ENCODE data around the gene PLAGL2.
"Not testable (repeated sequence)": the region's sequence is repeated elsewhere in the genome, so short reads cannot be mapped to it uniquely, and the experiment has no call there.

The PLAGL2 gene

GRCh38 chr20:32188376-32189122, 19.0 kb downstream of the PLAGL2 start:
- TF ChIP-seq YY1 (IDR thresholded peaks at IDR 0.05; ENCODE audit: insufficient read depth, insufficient read length) = no peak
- TF ChIP-seq ZNF274 (IDR thresholded peaks at IDR 0.05; ENCODE audit: low read depth, low read length) = no peak
- no peak for TF ChIP-seq SUZ12 (IDR thresholded peaks at IDR 0.05; ENCODE audit: extremely low read depth, insufficient read depth, insufficient read length)
- H3K4me3 ChIP-seq (ENCODE audit: insufficient read length, low read depth) = no peak overlapping the region
- peaks cover 15% of the 10 kb centered on the region for H3K4me1 ChIP-seq (ENCODE audit: insufficient read depth, insufficient read length)
- H3K9me3 ChIP-seq (ENCODE audit: insufficient read depth, low read length) = no peaks in the 10 kb centered on the region
- peaks cover 25% of the 10 kb centered on the region for H3K36me3 ChIP-seq (ENCODE audit: insufficient read depth, insufficient read length, low read length)
- DNase-seq (ENCODE audit: low read depth, low spot score) = no peak
- no peak overlapping the region for H3K9ac ChIP-seq (ENCODE audit: insufficient read length, low read depth)
- H3K27me3 ChIP-seq (ENCODE audit: insufficient read depth, insufficient read length) = no peaks in the 10 kb centered on the region

DNA sequence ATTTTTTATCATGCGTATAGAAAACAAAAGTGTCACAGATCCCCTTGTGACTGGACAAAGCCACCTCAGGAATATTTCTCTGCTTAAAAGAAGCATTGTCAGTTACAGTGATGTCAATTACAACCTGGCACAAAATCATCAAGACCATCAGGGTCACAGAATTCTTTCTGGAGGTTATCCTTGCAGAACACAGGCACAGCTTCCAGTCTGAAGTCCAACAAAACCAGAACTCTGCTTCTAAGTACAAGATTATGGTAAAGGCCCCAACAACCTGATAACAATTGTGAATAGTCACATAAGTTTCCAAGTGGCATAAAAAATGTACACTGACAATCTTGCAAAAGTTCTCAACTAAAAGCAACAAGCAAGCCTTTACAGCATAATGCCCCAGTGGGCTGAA, 21.0 kb downstream of the PLAGL2 start:
- no peaks in the 10 kb centered on the region for H3K9me3 ChIP-seq (ENCODE audit: insufficient read depth, low read length)
- H3K9ac ChIP-seq (ENCODE audit: insufficient read length, low read depth) = no peak overlapping the region
- H3K36me3 ChIP-seq (ENCODE audit: insufficient read depth, insufficient read length, low read length) = peaks cover 12% of the 10 kb centered on the region
- peaks cover 15% of the 10 kb centered on the region for H3K4me1 ChIP-seq (ENCODE audit: insufficient read depth, insufficient read length)
- H3K27me3 ChIP-seq (ENCODE audit: insufficient read depth, insufficient read length) = no peaks in the 10 kb centered on the region
- H3K4me3 ChIP-seq (ENCODE audit: insufficient read length, low read depth) = no peak overlapping the region
- DNase-seq (ENCODE audit: low read depth, low spot score) = no peak
- TF ChIP-seq YY1 (IDR thresholded peaks at IDR 0.05; ENCODE audit: insufficient read depth, insufficient read length) = no peak
- no peak for TF ChIP-seq ZNF274 (IDR thresholded peaks at IDR 0.05; ENCODE audit: low read depth, low read length)
- no peak for TF ChIP-seq SUZ12 (IDR thresholded peaks at IDR 0.05; ENCODE audit: extremely low read depth, insufficient read depth, insufficient read length)

DNA sequence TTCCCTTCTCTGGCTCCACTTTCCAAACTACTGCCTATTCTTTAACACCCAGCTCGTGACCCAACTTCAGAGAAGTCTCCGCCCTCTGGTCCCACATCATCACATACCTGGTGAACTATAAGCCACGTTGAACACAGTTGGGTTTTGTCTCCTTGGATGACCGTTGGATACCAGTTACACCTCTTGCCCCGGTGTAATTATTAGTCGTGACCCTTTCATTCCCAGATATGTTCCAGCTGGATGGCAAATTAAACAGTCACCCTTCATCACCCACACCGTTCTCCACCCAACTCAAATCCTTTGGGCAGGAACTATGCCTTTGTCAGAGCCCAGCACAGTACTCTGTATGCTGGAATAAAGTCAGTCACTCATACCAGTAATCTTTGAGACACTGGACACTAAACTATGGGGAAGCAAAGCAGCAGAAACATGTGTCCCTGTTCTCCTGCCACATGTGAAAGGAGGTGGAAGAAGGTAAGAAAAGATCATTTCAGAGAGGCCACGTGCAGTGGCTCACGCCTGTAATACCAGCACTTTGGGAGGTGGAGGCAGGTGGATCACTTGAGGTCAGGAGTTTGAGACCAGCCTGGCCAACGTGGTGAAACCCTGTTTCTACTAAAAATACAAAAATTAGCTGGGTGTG, 22.5 kb downstream of the PLAGL2 start:
- Histone ChIP-seq H3K27me3 (ENCODE audit: insufficient read depth, insufficient read length) (no peaks in the 10 kb centered on the region), H3K36me3 (ENCODE audit: insufficient read depth, insufficient read length, low read length) (peaks cover 9% of the 10 kb centered on the region), H3K9ac (ENCODE audit: insufficient read length, low read depth) (no peak overlapping the region), H3K4me3 (ENCODE audit: insufficient read length, low read depth) (no peak overlapping the region), H3K4me1 (ENCODE audit: insufficient read depth, insufficient read length) (peaks cover 13% of the 10 kb centered on the region), H3K9me3 (ENCODE audit: insufficient read depth, low read length) (no peaks in the 10 kb centered on the region)
- DNase-seq (ENCODE audit: low read depth, low spot score) = no peak
- TF ChIP-seq YY1 (IDR thresholded peaks at IDR 0.05; ENCODE audit: insufficient read depth, insufficient read length) (no peak), ZNF274 (IDR thresholded peaks at IDR 0.05; ENCODE audit: low read depth, low read length) (no peak), SUZ12 (IDR thresholded peaks at IDR 0.05; ENCODE audit: extremely low read depth, insufficient read depth, insufficient read length) (no peak)

DNA sequence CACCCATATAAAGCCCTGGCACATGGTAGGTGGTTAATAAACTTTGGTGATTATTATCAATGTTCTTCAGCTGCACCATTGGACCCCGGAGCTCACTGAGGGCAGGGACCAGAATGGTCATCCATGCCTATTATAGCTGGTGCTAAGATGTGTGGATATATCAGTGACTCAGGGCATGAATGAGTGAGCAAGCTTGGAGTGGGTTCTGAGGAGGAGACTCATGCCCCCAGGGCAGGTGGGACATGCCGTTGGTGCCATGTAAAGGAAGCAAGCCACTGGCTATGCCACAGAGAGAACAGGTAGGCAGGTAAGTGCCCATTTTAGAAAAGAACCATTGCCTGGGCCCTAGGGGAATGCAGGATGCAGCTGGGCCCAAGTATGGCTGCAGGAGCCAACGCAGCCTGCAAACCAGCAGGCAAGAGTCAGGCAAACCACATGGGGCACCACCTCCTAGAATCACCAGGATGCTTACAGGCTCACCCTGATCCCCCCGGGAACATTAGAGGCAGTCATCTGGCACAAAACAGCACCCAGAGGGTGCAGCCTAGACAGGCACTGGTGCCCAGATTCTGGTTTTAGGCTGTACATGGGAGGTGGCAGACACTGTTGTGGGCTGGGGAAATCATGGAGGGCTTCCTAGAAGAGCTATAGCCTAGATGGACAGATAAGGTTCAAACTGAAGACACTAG, 23.5 kb downstream of the PLAGL2 start:
- no peak for TF ChIP-seq YY1 (IDR thresholded peaks at IDR 0.05; ENCODE audit: insufficient read depth, insufficient read length)
- TF ChIP-seq ZNF274 (IDR thresholded peaks at IDR 0.05; ENCODE audit: low read depth, low read length) = no peak
- TF ChIP-seq SUZ12 (IDR thresholded peaks at IDR 0.05; ENCODE audit: extremely low read depth, insufficient read depth, insufficient read length) = no peak
- DNase-seq (ENCODE audit: low read depth, low spot score) = no peak

DNA sequence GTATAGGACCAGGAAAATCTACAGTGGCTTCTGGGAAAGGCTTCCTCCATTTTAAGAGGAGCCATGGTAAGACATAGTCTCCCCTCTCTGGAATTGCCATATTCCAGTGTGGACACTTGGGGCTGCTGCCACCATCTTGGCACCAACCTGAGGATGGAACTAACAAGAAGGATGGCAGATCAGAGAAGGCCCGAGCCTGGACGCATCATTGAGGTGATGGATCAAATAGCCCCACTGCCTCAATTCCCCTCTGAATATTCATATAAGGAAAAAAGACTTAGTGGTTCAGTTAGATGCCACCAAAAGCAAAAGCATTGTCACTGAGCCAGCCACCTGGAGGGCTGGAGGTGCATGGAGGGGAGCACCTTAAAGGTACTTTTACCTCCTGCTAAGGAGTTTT, 25.9 kb downstream of the PLAGL2 start:
- Histone ChIP-seq H3K9me3 (ENCODE audit: insufficient read depth, low read length) (no peaks in the 10 kb centered on the region; the same call in 1 of the 2 replicates), H3K27me3 (ENCODE audit: insufficient read depth, insufficient read length) (no peaks in the 10 kb centered on the region), H3K4me3 (ENCODE audit: insufficient read length, low read depth) (no peak overlapping the region), H3K9ac (ENCODE audit: insufficient read length, low read depth) (no peak overlapping the region), H3K36me3 (ENCODE audit: insufficient read depth, insufficient read length, low read length) (no peaks in the 10 kb centered on the region), H3K4me1 (ENCODE audit: insufficient read depth, insufficient read length) (no peaks in the 10 kb centered on the region)
- DNase-seq (ENCODE audit: low read depth, low spot score) = no peak
- no peak for TF ChIP-seq ZNF274 (IDR thresholded peaks at IDR 0.05; ENCODE audit: low read depth, low read length)
- no peak for TF ChIP-seq YY1 (IDR thresholded peaks at IDR 0.05; ENCODE audit: insufficient read depth, insufficient read length)
- no peak for TF ChIP-seq SUZ12 (IDR thresholded peaks at IDR 0.05; ENCODE audit: extremely low read depth, insufficient read depth, insufficient read length)

More for the DNA sequence above, 23.5 kb downstream of the PLAGL2 start:
- no peaks in the 10 kb centered on the region for H3K9me3 ChIP-seq (ENCODE audit: insufficient read depth, low read length)
- H3K4me3 ChIP-seq (ENCODE audit: insufficient read length, low read depth) = no peak overlapping the region
- no peaks in the 10 kb centered on the region for H3K27me3 ChIP-seq (ENCODE audit: insufficient read depth, insufficient read length)
- peaks cover 7% of the 10 kb centered on the region for H3K4me1 ChIP-seq (ENCODE audit: insufficient read depth, insufficient read length)
- no peak overlapping the region for H3K9ac ChIP-seq (ENCODE audit: insufficient read length, low read depth)
- peaks cover 9% of the 10 kb centered on the region for H3K36me3 ChIP-seq (ENCODE audit: insufficient read depth, insufficient read length, low read length)

GRCh38 chr20:32179934-32180333, 27.6 kb downstream of the PLAGL2 start:
- Histone ChIP-seq H3K9ac (ENCODE audit: insufficient read length, low read depth) (no peak overlapping the region), H3K36me3 (ENCODE audit: insufficient read depth, insufficient read length, low read length) (no peaks in the 10 kb centered on the region), H3K9me3 (ENCODE audit: insufficient read depth, low read length) (no peaks in the 10 kb centered on the region; the same call in 1 of the 2 replicates), H3K27me3 (ENCODE audit: insufficient read depth, insufficient read length) (no peaks in the 10 kb centered on the region), H3K4me3 (ENCODE audit: insufficient read length, low read depth) (no peak overlapping the region), H3K4me1 (ENCODE audit: insufficient read depth, insufficient read length) (no peaks in the 10 kb centered on the region)
- no peak for TF ChIP-seq YY1 (IDR thresholded peaks at IDR 0.05; ENCODE audit: insufficient read depth, insufficient read length)
- TF ChIP-seq SUZ12 (IDR thresholded peaks at IDR 0.05; ENCODE audit: extremely low read depth, insufficient read depth, insufficient read length) = no peak
- TF ChIP-seq ZNF274 (IDR thresholded peaks at IDR 0.05; ENCODE audit: low read depth, low read length) = no peak
- DNase-seq (ENCODE audit: low read depth, low spot score) = no peak

DNA sequence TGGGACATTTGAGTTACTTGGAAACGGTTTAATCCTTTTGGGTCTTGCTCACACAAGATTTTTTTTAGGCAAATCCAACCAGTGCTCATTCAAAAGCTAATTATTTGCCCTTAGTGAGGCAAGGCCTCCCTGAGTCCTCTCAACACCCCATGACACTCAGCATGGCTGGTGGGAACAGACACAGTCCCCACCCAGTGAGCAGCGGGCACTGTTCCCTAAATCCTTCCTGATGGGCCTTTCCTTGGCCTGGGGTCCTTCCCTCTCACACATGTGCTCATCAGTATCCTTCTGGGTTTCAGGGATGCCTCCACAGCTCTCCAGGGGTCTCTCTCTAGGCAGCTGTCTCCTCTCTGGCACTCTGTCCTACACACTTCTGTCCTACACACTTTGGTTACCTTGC, 28.0 kb downstream of the PLAGL2 start:
- Histone ChIP-seq H3K27me3 (ENCODE audit: insufficient read depth, insufficient read length) (no peaks in the 10 kb centered on the region), H3K4me1 (ENCODE audit: insufficient read depth, insufficient read length) (no peaks in the 10 kb centered on the region), H3K9ac (ENCODE audit: insufficient read length, low read depth) (no peak overlapping the region), H3K36me3 (ENCODE audit: insufficient read depth, insufficient read length, low read length) (no peaks in the 10 kb centered on the region), H3K4me3 (ENCODE audit: insufficient read length, low read depth) (no peak overlapping the region), H3K9me3 (ENCODE audit: insufficient read depth, low read length) (no peaks in the 10 kb centered on the region; the same call in 1 of the 2 replicates)
- TF ChIP-seq YY1 (IDR thresholded peaks at IDR 0.05; ENCODE audit: insufficient read depth, insufficient read length) (no peak), SUZ12 (IDR thresholded peaks at IDR 0.05; ENCODE audit: extremely low read depth, insufficient read depth, insufficient read length) (no peak), ZNF274 (IDR thresholded peaks at IDR 0.05; ENCODE audit: low read depth, low read length) (no peak)
- DNase-seq (ENCODE audit: low read depth, low spot score) = no peak

GRCh38 chr20:32177696-32178095, 29.8 kb downstream of the PLAGL2 start:
- not testable (repeated sequence) for H3K36me3 ChIP-seq (ENCODE audit: insufficient read depth, insufficient read length, low read length); H3K4me1 ChIP-seq (ENCODE audit: insufficient read depth, insufficient read length); H3K9me3 ChIP-seq (ENCODE audit: insufficient read depth, low read length); H3K4me3 ChIP-seq (ENCODE audit: insufficient read length, low read depth); H3K27me3 ChIP-seq (ENCODE audit: insufficient read depth, insufficient read length); DNase-seq (ENCODE audit: low read depth, low spot score); H3K9ac ChIP-seq (ENCODE audit: insufficient read length, low read depth)

Data from NT2/D1 (cell line).